GM23338 (cell line): Measurements from ENCODE around the gene PSMB7. TPM values are rescaled to one million over a fixed set of nuclear protein-coding genes. Genes with fewer than 3 reads are reported as not detected.

Experiments
- ATAC-seq: fragments of 200-7000 bp; cut with Tn5 transposase; 3 replicates; pipeline ENCODE4 v1.9.1; 2020
- DNase-seq: peaks from one replicate; pipeline ENCODE4 v3.0.0-alpha.2; 2015; ENCODE audit warnings: low spot score
- H2AFZ ChIP-seq: fragments of 200-600 bp; sonication (generic); 2 replicates; pipeline ENCODE4 v1.8.0; 2016; ENCODE audit warnings: antibody characterized with exemption, mild to moderate bottlenecking, moderate library complexity
- H3F3A ChIP-seq: fragments of 200-600 bp; sonication (generic); replicated peaks from 2 replicates; pipeline ENCODE4 v1.8.0; 2017; ENCODE audit warnings: antibody characterized with exemption, mixed run types, low read depth
- H3K27ac ChIP-seq: fragments of 200-600 bp; sonication (generic); 2 replicates; pipeline ENCODE4 v1.6.1; 2016; ENCODE audit warnings: low read depth
- H3K27me3 ChIP-seq: fragments of 200-600 bp; sonication (generic); 2 replicates; pipeline ENCODE4 v1.8.0; 2016; ENCODE audit warnings: mild to moderate bottlenecking, mixed run types, moderate library complexity; ENCODE audit not compliant: insufficient read depth
- H3K36me3 ChIP-seq: fragments of 200-600 bp; sonication (generic); 2 replicates; pipeline ENCODE4 v1.8.0; 2016; ENCODE audit warnings: mild to moderate bottlenecking; ENCODE audit not compliant: insufficient read depth
- H3K4me1 ChIP-seq: fragments of 200-600 bp; sonication (generic); 2 replicates; pipeline ENCODE4 v1.8.0; 2016; ENCODE audit warnings: mild to moderate bottlenecking, moderate library complexity; ENCODE audit not compliant: insufficient read depth
- H3K4me2 ChIP-seq: fragments of 200-600 bp; sonication (generic); 2 replicates; pipeline ENCODE4 v1.7.1; 2017; ENCODE audit warnings: mixed run types
- H3K4me3 ChIP-seq: fragments of 200-600 bp; sonication (generic); 2 replicates; pipeline ENCODE4 v1.6.1; 2016; ENCODE audit warnings: mixed run types
- H3K79me2 ChIP-seq: fragments of 200-600 bp; sonication (generic); replicated peaks from 2 replicates; pipeline ENCODE4 v1.8.0; 2017; ENCODE audit warnings: mild to moderate bottlenecking; ENCODE audit not compliant: insufficient read depth
- H3K9me2 ChIP-seq: fragments of 200-600 bp; sonication (generic); 2 replicates; pipeline ENCODE4 v1.8.0; 2017; ENCODE audit not compliant: insufficient read depth
- H4K20me1 ChIP-seq: fragments of 200-600 bp; sonication (generic); replicated peaks from 2 replicates; pipeline ENCODE4 v1.8.0; 2017; ENCODE audit warnings: mild to moderate bottlenecking; ENCODE audit not compliant: insufficient read depth
- H3K27ac Mint-ChIP-seq: 2 replicates; pipeline ENCODE4 v1.8.0; 2020; ENCODE audit warnings: inconsistent platforms, mild to moderate bottlenecking, moderate library complexity, mixed read lengths
- H3K27me3 Mint-ChIP-seq: 3 replicates; pipeline ENCODE4 v1.8.0; 2022; ENCODE audit warnings: low read depth, mild to moderate bottlenecking, moderate library complexity, mixed read lengths, inconsistent platforms; ENCODE audit not compliant: insufficient read depth, poor library complexity
- H3K36me3 Mint-ChIP-seq: 3 replicates; pipeline ENCODE4 v1.8.0; 2021; ENCODE audit warnings: low read depth, mild to moderate bottlenecking, inconsistent platforms, moderate library complexity, mixed read lengths
- H3K4me1 Mint-ChIP-seq: 3 replicates; pipeline ENCODE4 v1.8.0; 2020; ENCODE audit warnings: mild to moderate bottlenecking, inconsistent platforms, mixed read lengths
- H3K4me3 Mint-ChIP-seq: 3 replicates; pipeline ENCODE4 v1.8.0; 2021; ENCODE audit warnings: moderate library complexity, mild to moderate bottlenecking, inconsistent platforms, mixed read lengths
- H3K9me3 Mint-ChIP-seq: 3 replicates; pipeline ENCODE4 v1.8.0; 2020; ENCODE audit warnings: moderate library complexity, mild to moderate bottlenecking, inconsistent platforms, mixed read lengths
- CREB1 ChIP-seq: fragments of 250-450 bp; sonication (Bioruptor Pico); IDR thresholded peaks from 2 replicates; pipeline ENCODE4 v1.5.0; 2020; ENCODE audit warnings: low read depth, mild to moderate bottlenecking, moderate library complexity
- CTCF ChIP-seq, 2 experiments: fragments of 200-600 bp in 1 of 2; sonication (generic) in 1 of 2; conservative IDR thresholded peaks; 2 replicates each; pipeline versions ENCODE4 v1.5.1 to v1.6.1; 2016 to 2017; ENCODE audit warnings: antibody characterized with exemption in 2 of 2, low read depth in 2 of 2, mild to moderate bottlenecking in 2 of 2, moderate library complexity in 1 of 2
- ETS1 ChIP-seq: IDR thresholded peaks from 2 replicates; pipeline ENCODE4 v1.6.1; 2016; ENCODE audit warnings: antibody characterized with exemption
- EZH2 ChIP-seq: fragments of 200-600 bp; sonication (generic); IDR thresholded peaks from one replicate; pipeline ENCODE4 v1.8.0; 2017; ENCODE audit warnings: antibody characterized with exemption, mild to moderate bottlenecking, low read depth; ENCODE audit not compliant: unreplicated experiment
- EZH2phosphoT487 ChIP-seq: fragments of 200-600 bp; sonication (generic); IDR thresholded peaks from one replicate; pipeline ENCODE4 v1.8.1; 2018; ENCODE audit warnings: antibody characterized with exemption; ENCODE audit not compliant: unreplicated experiment
- JUNB ChIP-seq: IDR thresholded peaks from one replicate; pipeline ENCODE4 v1.6.1; 2016; ENCODE audit warnings: antibody characterized with exemption; ENCODE audit not compliant: unreplicated experiment
- NANOG ChIP-seq: IDR thresholded peaks from 2 replicates; pipeline ENCODE4 v1.6.1; 2016; ENCODE audit warnings: antibody characterized with exemption, borderline replicate concordance
- REST ChIP-seq: IDR thresholded peaks from one replicate; pipeline ENCODE4 v1.6.1; 2018; ENCODE audit warnings: antibody characterized with exemption; ENCODE audit not compliant: unreplicated experiment
- STAT1 ChIP-seq: IDR thresholded peaks from one replicate; pipeline ENCODE4 v1.6.1; 2016; ENCODE audit warnings: antibody characterized with exemption; ENCODE audit not compliant: unreplicated experiment
- ZNF114 ChIP-seq: fragments of 250-450 bp; sonication (Bioruptor Pico); IDR thresholded peaks from 2 replicates; pipeline ENCODE4 v1.5.0; 2020; ENCODE audit warnings: mild to moderate bottlenecking, moderate library complexity
- ZNF331 ChIP-seq: fragments of 250-450 bp; sonication (Bioruptor Pico); IDR thresholded peaks from 2 replicates; pipeline ENCODE4 v1.5.0; 2020; ENCODE audit warnings: low read depth, mild to moderate bottlenecking, moderate library complexity
- ZNF462 ChIP-seq: fragments of 250-450 bp; sonication (Bioruptor Pico); IDR thresholded peaks from 2 replicates; pipeline ENCODE4 v1.5.0; 2020; ENCODE audit warnings: mild to moderate bottlenecking, moderate library complexity
- polyA plus RNA-seq: library from polyadenylated mRNA; unstranded; fragments of >200 nt; fragmentation: Nextera tagmentation; extraction: Ambion mirVana; gene quantifications from 2 replicates; pipeline ENCODE4 v1.2.1, GENCODE V29; 2016
- total RNA-seq: library from RNA; depleted of rRNA; stranded (reverse); fragments of >200 nt; shearing (Covaris generic); gene quantifications from 2 replicates; pipeline ENCODE4 v1.2.3, GENCODE V29; 2014

PSMB7 gene
- total and polyA plus RNA-seq, 2 experiments from 2014 or later: 255 to 268 TPM

- no peak for TF ChIP-seq ZNF462 (CRISPR knock-in tag)
Measured at GRCh38 chr9:124359426-124359825, 55.8 kb downstream of the PSMB7 start (continued).

- Mint-ChIP-seq H3K4me3 (no peak overlapping the region), H3K9me3 (no peaks in the 10 kb centered on the region), H3K4me1 (peaks cover 16% of the 10 kb centered on the region), H3K27me3 (peaks cover 18% of the 10 kb centered on the region), H3K27ac (no peak overlapping the region), H3K36me3 (peaks cover 23% of the 10 kb centered on the region; the same call in 1 of the 3 replicates)
- Histone ChIP-seq H3K4me3 (no peak overlapping the region), H3K79me2 (peaks cover 71% of the 10 kb centered on the region), H2AFZ (no peak overlapping the region), H3K27me3 (no peaks in the 10 kb centered on the region), H4K20me1 (peaks cover 37% of the 10 kb centered on the region), H3K4me1 (no peaks in the 10 kb centered on the region), H3F3A (no peaks in the 10 kb centered on the region), H3K27ac (no peak overlapping the region), H3K4me2 (no peak overlapping the region), H3K9me2 (no peaks in the 10 kb centered on the region), H3K36me3 (no peaks in the 10 kb centered on the region)
- DNase-seq: no peak
- no peak for ATAC-seq
- TF ChIP-seq STAT1 (no peak), ZNF331 (CRISPR knock-in tag) (no peak), JUNB (no peak), EZH2phosphoT487 (no peak), CTCF (conservative IDR thresholded peaks at IDR 0.05; ENCODE audit: low read depth in 2 of 2) (no peak), NANOG (no peak), ZNF114 (CRISPR knock-in tag) (no peak), EZH2 (no peak), REST (no peak), ETS1 (no peak), CREB1 (CRISPR knock-in tag) (no peak)
Measured at GRCh38 chr9:124358631-124359030, 56.6 kb downstream of the PSMB7 start.
